GM21619 (cell line): ENCODE measurements around the gene UBE2U.
A peak's percentile ranks its signal among the peaks of the same experiment; 100 is the strongest.

Experiments used
- ATAC-seq: cut with Tn5 transposase; IDR thresholded peaks from one replicate; pipeline ENCODE4 v1.9.1; 2021; ENCODE audit not compliant: unreplicated experiment

Gene UBE2U

GRCh38 chr1:64203420-64203819 is at the start of gene UBE2U:
TSS of gene UBE2U (plus strand) at chr1:64203623. CDS start at chr1:64204051, 428 bp downstream.
- ATAC-seq: no peak

- ATAC-seq: no peak
Measured at GRCh38 chr1:64155278-64155677, 48.1 kb upstream of the UBE2U start.

GRCh38 chr1:64161357-64161941 is 42.0 kb upstream of the UBE2U start:
- no peak for ATAC-seq

GRCh38 chr1:64162151-64162550 is 41.3 kb upstream of the UBE2U start:
- no peak for ATAC-seq

GRCh38 chr1:64162804-64163203 is 40.6 kb upstream of the UBE2U start:
- ATAC-seq: no peak

GRCh38 chr1:64163431-64163830 is 40.0 kb upstream of the UBE2U start:
- no peak for ATAC-seq

GRCh38 chr1:64163970-64164369 is 39.5 kb upstream of the UBE2U start:
- no peak for ATAC-seq

- ATAC-seq: no peak
Measured at GRCh38 chr1:64166629-64167028, 36.8 kb upstream of the UBE2U start.

GRCh38 chr1:64167176-64167575 is 36.2 kb upstream of the UBE2U start:
- no peak for ATAC-seq

GRCh38 chr1:64171246-64171645 is 32.2 kb upstream of the UBE2U start:
- no peak for ATAC-seq

GRCh38 chr1:64171797-64172281 is 31.6 kb upstream of the UBE2U start:
- peak; percentile 79 for ATAC-seq

GRCh38 chr1:64172458-64172983 is 30.9 kb upstream of the UBE2U start:
- ATAC-seq: peak; percentile 45

GRCh38 chr1:64173336-64173940 is 30.0 kb upstream of the UBE2U start:
- ATAC-seq: no peak

- ATAC-seq: no peak
Measured at GRCh38 chr1:64175639-64176038, 27.8 kb upstream of the UBE2U start.

GRCh38 chr1:64176659-64177058 is 26.8 kb upstream of the UBE2U start:
- ATAC-seq: no peak

- no peak for ATAC-seq
Measured at GRCh38 chr1:64179588-64179987, 23.8 kb upstream of the UBE2U start.

GRCh38 chr1:64182207-64182606 is 21.2 kb upstream of the UBE2U start:
- ATAC-seq: no peak

- no peak for ATAC-seq
Measured at GRCh38 chr1:64183395-64184002, 19.9 kb upstream of the UBE2U start.

- ATAC-seq: no peak
Measured at GRCh38 chr1:64184003-64184440, 19.4 kb upstream of the UBE2U start.

GRCh38 chr1:64186138-64186897 is 17.1 kb upstream of the UBE2U start:
- no peak for ATAC-seq

- ATAC-seq: no peak
Measured at GRCh38 chr1:64186898-64187280, 16.5 kb upstream of the UBE2U start.
